GM21367 (cell line): Measurements from ENCODE around the gene RIMKLB.
"Not testable (repeated sequence)": the region's sequence is repeated elsewhere in the genome, so short reads cannot be mapped to it uniquely, and the experiment has no call there.

ENCODE experiments used
- ATAC-seq: cut with Tn5 transposase; IDR thresholded peaks from one replicate; pipeline ENCODE4 v1.9.1; 2021; ENCODE audit not compliant: unreplicated experiment

RIMKLB gene

DNA sequence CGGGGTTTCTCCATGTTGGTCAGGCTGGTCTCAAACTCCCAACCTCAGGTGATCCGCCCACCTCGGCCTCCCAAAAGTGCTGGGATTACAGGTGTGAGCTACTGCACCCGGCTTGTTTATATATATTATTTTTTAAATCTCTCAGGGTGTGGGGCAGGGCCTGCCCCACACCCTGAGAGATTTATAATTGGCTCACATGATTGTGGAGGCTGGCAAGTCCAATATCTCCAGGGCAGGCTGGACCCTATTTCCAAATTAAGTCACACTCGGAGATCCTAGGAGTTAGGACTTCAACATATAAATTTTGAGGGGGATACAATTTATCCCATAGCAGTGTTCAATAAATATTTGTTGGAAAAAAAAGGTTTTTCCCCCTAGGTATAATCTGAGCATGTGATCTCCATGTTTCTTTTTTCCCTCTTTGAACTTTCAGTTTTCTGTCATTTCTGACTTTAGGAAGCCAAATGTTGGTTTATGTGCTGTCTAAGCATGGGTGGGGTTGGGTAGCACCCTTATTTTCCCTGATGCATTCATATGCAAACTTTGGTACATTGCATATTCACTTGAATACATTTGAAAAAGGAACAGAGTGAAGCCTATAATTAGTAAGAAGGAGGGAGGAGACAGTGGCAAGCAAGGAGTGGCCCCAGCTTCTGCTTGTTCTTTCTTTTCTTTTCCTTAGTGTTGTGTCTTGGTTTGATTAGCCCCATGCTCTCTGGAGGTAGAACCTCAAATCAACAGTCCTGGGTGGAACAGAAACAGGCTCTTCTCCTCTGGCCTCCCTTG, 116.0 kb downstream of the RIMKLB start:
- ATAC-seq = no peak

DNA sequence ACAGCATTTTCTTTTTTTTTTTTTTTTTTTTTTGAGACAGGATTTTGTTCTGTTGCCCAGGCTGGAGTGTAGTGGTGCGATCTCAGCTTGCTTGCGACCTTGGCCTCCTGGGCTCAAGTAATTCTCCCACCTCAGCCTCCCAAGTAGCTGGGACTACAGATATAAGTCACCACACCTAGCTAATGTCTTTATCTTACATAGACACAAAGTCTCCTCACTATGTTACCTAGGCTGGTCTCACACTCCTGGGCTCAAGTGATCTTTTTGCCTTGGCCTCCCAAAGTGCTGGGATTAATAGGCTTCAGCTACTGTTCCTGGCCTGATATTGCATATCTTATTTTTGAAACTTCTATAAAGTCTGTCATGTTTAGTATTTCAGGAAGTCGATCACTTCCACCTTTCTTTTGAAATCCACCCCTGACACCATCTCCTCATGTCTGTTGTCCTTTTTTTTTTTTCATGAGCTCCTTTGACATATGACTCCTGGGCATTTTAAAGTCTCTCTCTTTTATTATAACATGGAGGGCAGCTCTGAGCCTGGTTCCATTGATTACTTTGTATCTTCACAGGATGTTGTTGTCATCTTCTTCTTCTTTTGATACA, 118.8 kb downstream of the RIMKLB start:
- no peak for ATAC-seq

DNA sequence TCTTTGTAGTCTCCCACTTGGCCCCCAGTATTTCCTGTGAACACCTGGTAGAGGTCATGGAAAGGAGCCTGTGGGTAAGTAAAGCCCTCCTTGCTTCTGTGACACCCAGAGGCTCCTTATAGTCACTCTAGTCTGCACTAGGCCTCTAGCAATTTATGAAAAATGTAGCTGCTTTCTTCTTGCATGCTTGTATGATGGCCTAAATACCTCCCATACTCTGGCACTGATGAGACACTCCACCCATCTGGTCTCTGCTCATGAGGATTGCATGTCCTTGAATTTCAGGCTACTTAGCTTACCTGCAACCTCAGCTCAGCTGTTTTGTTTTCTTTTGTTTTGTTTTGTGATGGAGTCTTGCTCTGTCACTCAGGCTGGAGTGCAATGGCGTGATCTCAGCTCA, 120.1 kb downstream of the RIMKLB start:
- no peak for ATAC-seq

DNA sequence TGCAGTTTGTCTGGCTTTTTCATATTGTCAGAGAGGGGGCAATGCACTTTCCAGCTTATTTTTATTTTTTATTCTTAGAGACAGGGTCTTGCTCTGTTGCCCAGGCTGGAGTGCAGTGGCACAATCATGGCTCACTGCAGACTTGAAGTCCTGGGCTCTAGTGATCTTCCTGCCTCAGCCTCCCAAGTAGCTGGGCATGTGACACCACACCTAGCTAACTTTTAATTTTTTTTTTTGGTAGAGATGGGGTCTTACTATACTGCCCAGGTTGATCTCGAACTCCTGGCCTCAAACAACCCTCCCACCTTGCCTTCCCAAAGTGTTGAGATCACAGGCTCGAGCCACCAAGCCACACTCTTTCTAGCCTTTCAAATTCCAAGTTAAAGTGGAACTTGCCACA, 120.7 kb downstream of the RIMKLB start:
- no peak for ATAC-seq

DNA sequence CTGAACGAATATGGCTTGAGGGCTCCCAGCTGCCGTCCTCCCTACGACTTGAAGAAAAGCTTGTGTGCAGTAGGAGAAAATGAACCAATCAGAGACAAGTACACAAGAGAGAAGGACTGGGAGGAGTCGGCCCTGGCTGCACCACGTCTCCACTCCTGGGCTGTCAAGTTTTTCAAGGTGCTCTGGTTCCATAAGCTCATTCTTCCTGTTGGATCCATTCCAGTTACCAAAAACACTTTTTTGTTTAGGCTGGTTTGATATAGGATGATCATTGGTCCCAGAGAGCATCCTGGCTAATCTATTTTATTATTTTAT, 121.8 kb downstream of the RIMKLB start:
- no peak for ATAC-seq

DNA sequence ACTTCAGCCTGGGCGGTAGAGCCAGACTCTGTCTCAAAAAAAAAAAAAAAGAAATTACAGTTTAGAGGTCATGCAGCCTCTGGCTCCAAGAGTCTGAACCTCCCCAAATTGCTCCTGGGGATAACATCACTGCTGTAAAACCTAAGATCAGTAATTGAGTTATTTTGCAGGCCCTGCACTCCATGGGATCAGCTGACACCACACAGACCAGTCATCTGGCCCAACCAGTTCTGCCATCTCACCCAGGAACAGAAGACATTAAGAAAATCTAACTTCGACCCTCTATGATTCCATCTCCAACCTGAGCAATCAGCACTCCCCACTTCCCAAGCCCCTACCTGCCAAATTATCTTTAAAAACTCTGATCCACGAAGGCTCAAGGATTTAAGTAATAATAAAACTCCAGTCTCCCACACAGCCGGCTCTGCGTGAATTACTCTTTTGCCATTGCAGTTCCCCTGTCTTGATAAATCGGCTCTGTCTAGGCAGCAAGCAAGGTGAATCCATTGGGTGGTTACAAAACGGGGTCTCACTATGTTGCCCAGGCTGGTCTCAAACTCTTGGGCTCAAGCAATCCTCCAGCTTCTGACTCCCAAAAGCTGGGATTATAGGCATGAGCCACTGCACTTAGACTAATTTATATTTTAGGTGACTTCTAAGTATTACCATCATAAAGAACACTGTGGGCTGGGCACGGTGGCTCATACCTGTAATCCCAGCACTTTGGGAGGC, 123.1 kb downstream of the RIMKLB start:
- ATAC-seq = not testable (repeated sequence)

DNA sequence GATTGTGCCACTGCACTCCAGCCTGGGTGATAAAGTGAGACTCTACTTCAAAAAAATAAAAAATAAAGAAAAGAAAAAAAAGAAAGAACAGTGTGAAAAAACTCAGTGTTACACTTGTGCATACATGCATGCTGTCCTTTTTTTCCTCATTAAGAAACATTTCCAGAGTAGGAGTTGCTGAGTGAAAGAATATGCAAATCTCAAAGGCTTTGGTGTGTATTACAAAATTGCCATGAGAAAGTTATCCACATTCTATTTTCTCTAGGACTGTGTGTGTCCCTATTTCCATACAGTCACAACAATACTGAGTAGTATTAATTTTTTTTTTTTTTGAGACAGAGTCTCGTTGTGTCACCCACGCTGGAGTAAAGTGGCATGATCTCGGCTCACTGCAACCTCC, 123.8 kb downstream of the RIMKLB start:
- no peak for ATAC-seq

DNA sequence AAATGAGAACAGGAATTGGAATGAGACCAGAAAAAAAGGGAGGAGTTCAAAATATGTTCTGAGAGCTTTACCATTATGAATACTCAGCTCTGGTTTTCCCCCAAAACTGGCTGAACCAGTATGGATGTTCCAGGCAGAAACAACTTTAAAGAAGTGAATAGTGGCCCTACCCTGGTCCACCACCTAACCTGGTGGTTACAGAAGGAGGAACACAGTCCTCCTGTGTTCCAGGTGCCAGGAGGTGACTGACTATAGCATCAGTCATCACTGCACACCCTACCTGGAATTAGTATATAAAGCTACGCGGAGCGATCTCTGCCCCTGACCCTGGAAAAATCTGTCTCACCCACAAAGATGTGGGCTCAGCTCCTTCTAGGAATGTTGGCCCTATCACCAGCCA, 124.5 kb downstream of the RIMKLB start, which contains the start of gene A2ML1:
Gene A2ML1 (plus strand): TSS at position 324 of the 400 bp plus-strand sequence. CDS start 31 bp downstream, at position 355.
- ATAC-seq = no peak

DNA sequence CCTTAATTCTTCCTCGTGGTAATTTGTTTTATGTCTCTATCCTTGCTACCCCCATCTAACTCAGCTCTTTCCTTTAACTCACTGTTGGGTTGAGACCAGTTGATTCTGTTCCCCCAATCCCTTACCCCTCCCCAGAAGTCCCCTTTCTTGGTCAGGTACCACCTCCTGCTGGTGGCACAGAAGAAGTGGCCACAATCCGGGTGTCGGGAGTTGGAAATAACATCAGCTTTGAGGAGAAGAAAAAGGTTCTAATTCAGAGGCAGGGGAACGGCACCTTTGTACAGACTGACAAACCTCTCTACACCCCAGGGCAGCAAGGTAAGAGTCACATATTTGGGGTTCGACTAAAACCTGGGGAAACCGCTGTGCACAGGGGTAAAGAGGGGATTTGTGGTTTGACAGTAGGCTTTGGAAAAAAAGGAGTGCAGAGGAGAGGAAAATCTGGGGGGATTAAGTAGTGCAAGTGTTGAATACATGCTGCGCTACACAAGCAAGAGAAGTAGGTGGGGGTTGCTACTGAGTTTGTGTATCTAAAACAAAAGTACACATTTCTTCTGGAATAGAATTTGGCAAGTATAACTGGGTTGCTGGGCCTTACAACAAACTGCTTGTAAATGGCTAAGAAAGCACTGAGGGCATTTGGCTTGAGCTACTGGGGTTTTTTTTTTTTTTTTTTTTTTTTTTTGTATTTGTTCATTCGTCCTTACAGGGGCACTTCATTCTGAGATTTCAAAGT, 125.9 kb downstream of the RIMKLB start:
- ATAC-seq = no peak

DNA sequence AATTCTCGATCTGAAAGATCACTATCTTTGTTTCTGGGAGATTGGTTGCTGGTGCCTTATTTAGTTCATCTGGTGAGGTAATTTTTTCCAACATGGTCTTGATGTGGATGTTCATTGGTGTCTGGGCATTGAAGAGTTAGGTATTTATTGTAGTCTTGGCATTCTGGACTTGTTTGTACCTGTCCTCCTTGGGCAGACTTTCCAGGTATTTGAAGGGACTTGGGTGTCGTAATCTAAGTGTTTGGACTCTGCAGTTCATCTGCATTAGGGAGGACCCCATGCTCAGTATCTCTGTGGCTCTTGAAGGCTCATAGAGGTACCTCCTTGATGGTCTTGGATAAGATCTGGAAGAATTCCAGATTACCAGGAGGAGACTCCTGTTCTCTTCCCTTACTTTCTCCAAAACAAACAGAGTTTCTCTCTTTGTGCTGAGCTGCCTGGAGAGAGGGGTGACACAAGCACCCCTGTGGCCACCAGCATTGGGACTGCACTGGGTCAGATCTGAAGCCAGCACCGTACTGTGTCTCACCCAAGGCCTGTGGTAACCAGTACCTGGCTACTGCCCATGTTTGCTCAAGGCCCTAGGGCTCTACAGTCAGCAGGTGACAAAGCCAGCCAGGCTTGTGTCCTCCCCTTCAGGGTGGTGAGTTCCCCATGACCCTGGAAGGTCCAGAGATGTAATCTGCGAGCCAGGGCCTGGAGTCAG, 129.9 kb downstream of the RIMKLB start:
- ATAC-seq = no peak

DNA sequence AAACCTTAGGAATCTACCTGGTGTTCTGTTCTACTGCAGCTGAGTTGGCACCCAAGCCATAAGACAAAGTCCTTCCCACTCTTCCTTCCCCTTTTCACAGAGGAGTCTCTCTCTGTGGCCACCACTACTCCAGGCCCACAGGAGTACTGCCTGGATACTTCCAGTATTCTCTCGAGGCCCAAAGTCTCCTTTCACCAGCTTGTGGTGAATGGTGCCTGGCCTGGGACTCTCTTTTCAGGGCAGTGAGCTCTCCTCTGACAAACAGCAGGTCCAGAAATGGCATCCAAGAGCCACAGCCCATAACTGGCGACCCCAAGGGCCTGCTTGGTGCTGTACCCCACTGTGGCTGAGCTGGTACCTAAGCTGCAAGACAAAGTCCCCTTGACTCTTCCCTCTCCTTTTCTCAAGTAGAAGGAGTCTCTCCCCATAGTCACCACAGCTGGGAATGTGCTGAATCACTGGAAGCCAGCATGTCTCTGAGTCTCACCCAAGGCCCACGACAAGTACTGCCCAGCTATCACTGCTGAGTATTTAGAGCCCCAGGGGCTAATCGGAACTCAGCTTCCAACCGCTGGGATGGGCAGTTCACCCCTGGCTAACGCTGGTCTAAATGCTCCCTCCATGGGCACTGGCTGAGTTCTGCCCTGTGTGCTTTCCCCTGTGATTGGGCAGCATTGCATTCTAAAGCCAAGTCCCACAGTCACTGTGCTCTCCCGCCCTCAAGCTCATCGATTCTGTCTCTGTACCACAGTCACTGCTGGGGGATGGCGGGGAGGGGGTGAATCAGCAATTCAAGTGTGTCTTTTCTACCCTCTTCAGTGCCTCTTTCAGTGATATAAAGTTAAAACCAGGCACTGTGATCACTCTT, 130.7 kb downstream of the RIMKLB start:
- no peak for ATAC-seq

DNA sequence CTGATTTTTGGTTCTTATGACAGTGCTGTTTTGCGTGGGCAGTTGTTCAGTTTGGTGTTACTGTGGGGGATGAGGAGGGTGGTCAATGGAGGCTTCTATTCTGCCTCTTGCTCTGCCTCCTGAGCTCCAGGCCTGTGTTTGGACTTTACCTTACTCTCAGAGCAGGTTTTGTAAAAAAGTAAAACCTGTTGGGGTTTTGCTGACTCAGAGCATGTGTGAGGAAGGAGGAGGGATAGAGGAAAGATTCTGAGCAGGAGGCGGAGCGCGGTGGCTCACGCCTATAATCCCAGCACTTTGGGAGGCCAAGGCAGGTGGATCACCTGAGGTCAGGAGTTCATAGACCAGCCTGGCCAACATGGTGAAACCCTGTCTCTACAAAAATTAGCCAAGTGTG, 131.3 kb downstream of the RIMKLB start:
- no peak for ATAC-seq

DNA sequence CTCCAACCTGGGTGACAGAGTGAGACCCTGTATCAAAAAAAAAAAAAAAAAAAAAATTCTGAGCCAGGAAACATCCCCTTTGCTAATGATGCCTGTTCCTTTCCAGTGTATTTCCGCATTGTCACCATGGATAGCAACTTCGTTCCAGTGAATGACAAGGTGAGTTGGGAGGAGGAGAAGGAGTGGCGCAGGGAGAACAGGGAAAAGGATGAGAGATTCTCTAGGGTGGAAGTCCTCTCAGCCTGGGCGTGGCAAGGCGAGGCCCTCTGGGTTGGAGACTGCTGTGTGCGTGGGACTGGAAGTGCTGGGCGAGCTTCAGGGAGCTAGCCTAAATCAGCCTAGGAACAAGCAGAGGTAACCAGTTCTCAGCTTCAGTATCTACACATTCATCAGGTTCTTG, 131.8 kb downstream of the RIMKLB start:
- no peak for ATAC-seq

DNA sequence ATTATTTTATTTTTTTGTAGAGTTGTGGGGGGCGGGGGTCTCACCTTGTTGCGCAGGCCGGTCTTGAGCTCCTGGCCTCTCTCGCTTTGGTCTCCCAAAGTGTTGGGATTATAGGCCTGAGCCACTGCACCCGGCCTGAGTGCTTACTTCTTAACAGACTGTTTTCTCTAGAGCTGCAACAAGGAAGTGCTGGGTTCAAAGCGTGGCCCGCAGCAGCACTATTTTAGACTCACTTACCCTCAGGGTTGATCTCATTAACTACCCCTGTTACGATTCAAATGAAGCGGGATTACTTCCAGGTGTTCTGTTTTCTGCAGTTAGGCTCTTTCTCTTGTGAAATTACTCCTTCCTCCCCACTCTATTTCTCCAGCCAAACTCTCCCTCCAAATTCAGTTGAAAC, 133.3 kb downstream of the RIMKLB start:
- ATAC-seq = no peak

DNA sequence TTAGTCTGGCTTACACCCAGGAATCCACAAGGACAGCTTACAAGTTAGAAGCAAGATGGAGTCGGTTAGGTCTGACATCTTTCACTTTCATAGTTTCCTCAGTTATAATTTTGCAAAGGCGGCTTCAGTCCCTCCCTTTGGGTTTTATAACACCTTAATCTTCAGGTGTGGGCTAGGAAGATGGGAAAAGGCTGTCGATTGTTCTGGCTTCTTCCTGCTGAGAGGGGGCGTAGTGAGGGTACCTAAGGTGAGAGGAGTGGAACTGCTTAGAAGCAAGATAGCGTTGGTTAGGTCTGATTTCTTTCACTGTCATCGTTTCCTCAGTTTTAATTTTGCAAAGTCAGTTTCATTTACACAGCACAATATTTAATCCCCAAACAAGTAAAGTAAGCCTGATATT, 134.7 kb downstream of the RIMKLB start:
- no peak for ATAC-seq
